ENCODE measurements around the gene ARFIP1. TPM values are rescaled to one million over a fixed set of nuclear protein-coding genes. Genes with fewer than 3 reads are reported as not detected.
"Not testable (repeated sequence)": the region's sequence is repeated elsewhere in the genome, so short reads cannot be mapped to it uniquely, and the experiment has no call there.

Gene ARFIP1
- total RNA-seq, 1 donor, result 61.3 TPM

GRCh38 chr4:152851226-152851625 lies 71.5 kb downstream of the ARFIP1 start:
- no peak for TF ChIP-seq CTCF (IDR thresholded peaks at IDR 0.05; ENCODE audit: insufficient read depth, low read depth, low read length)
- no peak for DNase-seq (ENCODE audit: low read depth)

GRCh38 chr4:152853293-152853692 lies 73.5 kb downstream of the ARFIP1 start:
- no peak for DNase-seq (ENCODE audit: low read depth)
- H3K4me3 ChIP-seq (ENCODE audit: low read depth, low read length), result no peak overlapping the region
- no peak for TF ChIP-seq CTCF (IDR thresholded peaks at IDR 0.05; ENCODE audit: insufficient read depth, low read depth, low read length)

More at GRCh38 chr4:152851226-152851625, 71.5 kb downstream of the ARFIP1 start:
- H3K4me3 ChIP-seq (ENCODE audit: low read depth, low read length), result no peak overlapping the region

- DNase-seq (ENCODE audit: low read depth); H3K4me3 ChIP-seq (ENCODE audit: low read depth, low read length): not testable (repeated sequence)
Observed at GRCh38 chr4:152854016-152854415, 74.3 kb downstream of the ARFIP1 start.

GRCh38 chr4:152856960-152857359 lies 77.2 kb downstream of the ARFIP1 start:
- no peak for DNase-seq (ENCODE audit: low read depth)
- no peak for TF ChIP-seq CTCF (IDR thresholded peaks at IDR 0.05; ENCODE audit: insufficient read depth, low read depth, low read length)
- no peak overlapping the region for H3K4me3 ChIP-seq (ENCODE audit: low read depth, low read length)

- no peak for TF ChIP-seq CTCF (IDR thresholded peaks at IDR 0.05; ENCODE audit: insufficient read depth, low read depth, low read length)
- no peak for DNase-seq (ENCODE audit: low read depth)
- H3K4me3 ChIP-seq (ENCODE audit: low read depth, low read length), result no peak overlapping the region
Observed at GRCh38 chr4:152858934-152859333, 79.2 kb downstream of the ARFIP1 start.

- no peak for TF ChIP-seq CTCF (IDR thresholded peaks at IDR 0.05; ENCODE audit: insufficient read depth, low read depth, low read length)
- H3K4me3 ChIP-seq (ENCODE audit: low read depth, low read length), result no peak overlapping the region
- DNase-seq (ENCODE audit: low read depth), result no peak
Observed at GRCh38 chr4:152860046-152860445, 80.3 kb downstream of the ARFIP1 start.

- H3K4me3 ChIP-seq (ENCODE audit: low read depth, low read length), result no peak overlapping the region
- no peak for DNase-seq (ENCODE audit: low read depth)
- TF ChIP-seq CTCF (IDR thresholded peaks at IDR 0.05; ENCODE audit: insufficient read depth, low read depth, low read length), result no peak
Observed at GRCh38 chr4:152862608-152863007, 82.9 kb downstream of the ARFIP1 start.
